GM21526 (cell line): Measurements from ENCODE around the gene DIO3.

Source experiments
- ATAC-seq: cut with Tn5 transposase; IDR thresholded peaks from one replicate; pipeline ENCODE4 v1.9.1; 2021; ENCODE audit warnings: moderate library complexity; ENCODE audit not compliant: unreplicated experiment, low FRiP score

DIO3 gene

GRCh38 chr14:101561145-101561896 lies at the start of gene DIO3:
Gene DIO3, plus strand, starts transcription at chr14:101561495.
- ATAC-seq = no peak

GRCh38 chr14:101511620-101512375 lies 49.5 kb upstream of the DIO3 start:
- no peak for ATAC-seq

- ATAC-seq = no peak
Measured at GRCh38 chr14:101512376-101512695, 49.0 kb upstream of the DIO3 start.

GRCh38 chr14:101514136-101514535 lies 47.2 kb upstream of the DIO3 start:
- no peak for ATAC-seq

- no peak for ATAC-seq
Measured at GRCh38 chr14:101516401-101516800, 44.9 kb upstream of the DIO3 start.

GRCh38 chr14:101518611-101519473 lies 42.5 kb upstream of the DIO3 start:
- no peak for ATAC-seq

GRCh38 chr14:101520621-101521472 lies 40.4 kb upstream of the DIO3 start:
- no peak for ATAC-seq

GRCh38 chr14:101521473-101521915 lies 39.8 kb upstream of the DIO3 start:
- no peak for ATAC-seq

GRCh38 chr14:101521978-101522377 lies 39.3 kb upstream of the DIO3 start:
- ATAC-seq = no peak

- no peak for ATAC-seq
Measured at GRCh38 chr14:101525640-101526527, 35.4 kb upstream of the DIO3 start.

- ATAC-seq = no peak
Measured at GRCh38 chr14:101527987-101528386, 33.3 kb upstream of the DIO3 start.

GRCh38 chr14:101529079-101529478 lies 32.2 kb upstream of the DIO3 start:
- no peak for ATAC-seq

GRCh38 chr14:101534198-101534597 lies 27.1 kb upstream of the DIO3 start:
- no peak for ATAC-seq

GRCh38 chr14:101535232-101535631 lies 26.1 kb upstream of the DIO3 start:
- ATAC-seq = no peak

- no peak for ATAC-seq
Measured at GRCh38 chr14:101535701-101536207, 25.5 kb upstream of the DIO3 start.

- no peak for ATAC-seq
Measured at GRCh38 chr14:101537286-101537685, 24.0 kb upstream of the DIO3 start.

- no peak for ATAC-seq
Measured at GRCh38 chr14:101538878-101539277, 22.4 kb upstream of the DIO3 start.

GRCh38 chr14:101539880-101540279 lies 21.4 kb upstream of the DIO3 start:
- ATAC-seq = no peak
